GM23338 (cell line): ENCODE results near the gene MYCL. TPM values are rescaled to one million over a fixed set of nuclear protein-coding genes. Genes with fewer than 3 reads are reported as not detected.

ENCODE experiments used
- ATAC-seq: fragments of 200-7000 bp; cut with Tn5 transposase; 3 replicates; pipeline ENCODE4 v1.9.1; 2020
- DNase-seq: peaks from one replicate; pipeline ENCODE4 v3.0.0-alpha.2; 2015; ENCODE audit warnings: low spot score
- H2AFZ ChIP-seq: fragments of 200-600 bp; sonication (generic); 2 replicates; pipeline ENCODE4 v1.8.0; 2016; ENCODE audit warnings: antibody characterized with exemption, mild to moderate bottlenecking, moderate library complexity
- H3F3A ChIP-seq: fragments of 200-600 bp; sonication (generic); replicated peaks from 2 replicates; pipeline ENCODE4 v1.8.0; 2017; ENCODE audit warnings: antibody characterized with exemption, mixed run types, low read depth
- H3K27ac ChIP-seq: fragments of 200-600 bp; sonication (generic); 2 replicates; pipeline ENCODE4 v1.6.1; 2016; ENCODE audit warnings: low read depth
- H3K27me3 ChIP-seq: fragments of 200-600 bp; sonication (generic); 2 replicates; pipeline ENCODE4 v1.8.0; 2016; ENCODE audit warnings: mild to moderate bottlenecking, mixed run types, moderate library complexity; ENCODE audit not compliant: insufficient read depth
- H3K36me3 ChIP-seq: fragments of 200-600 bp; sonication (generic); 2 replicates; pipeline ENCODE4 v1.8.0; 2016; ENCODE audit warnings: mild to moderate bottlenecking; ENCODE audit not compliant: insufficient read depth
- H3K4me1 ChIP-seq: fragments of 200-600 bp; sonication (generic); 2 replicates; pipeline ENCODE4 v1.8.0; 2016; ENCODE audit warnings: mild to moderate bottlenecking, moderate library complexity; ENCODE audit not compliant: insufficient read depth
- H3K4me2 ChIP-seq: fragments of 200-600 bp; sonication (generic); 2 replicates; pipeline ENCODE4 v1.7.1; 2017; ENCODE audit warnings: mixed run types
- H3K4me3 ChIP-seq: fragments of 200-600 bp; sonication (generic); 2 replicates; pipeline ENCODE4 v1.6.1; 2016; ENCODE audit warnings: mixed run types
- H3K79me2 ChIP-seq: fragments of 200-600 bp; sonication (generic); replicated peaks from 2 replicates; pipeline ENCODE4 v1.8.0; 2017; ENCODE audit warnings: mild to moderate bottlenecking; ENCODE audit not compliant: insufficient read depth
- H3K9me2 ChIP-seq: fragments of 200-600 bp; sonication (generic); 2 replicates; pipeline ENCODE4 v1.8.0; 2017; ENCODE audit not compliant: insufficient read depth
- H4K20me1 ChIP-seq: fragments of 200-600 bp; sonication (generic); replicated peaks from 2 replicates; pipeline ENCODE4 v1.8.0; 2017; ENCODE audit warnings: mild to moderate bottlenecking; ENCODE audit not compliant: insufficient read depth
- H3K27ac Mint-ChIP-seq: 2 replicates; pipeline ENCODE4 v1.8.0; 2020; ENCODE audit warnings: inconsistent platforms, mild to moderate bottlenecking, moderate library complexity, mixed read lengths
- H3K27me3 Mint-ChIP-seq: 3 replicates; pipeline ENCODE4 v1.8.0; 2022; ENCODE audit warnings: low read depth, mild to moderate bottlenecking, moderate library complexity, mixed read lengths, inconsistent platforms; ENCODE audit not compliant: insufficient read depth, poor library complexity
- H3K36me3 Mint-ChIP-seq: 3 replicates; pipeline ENCODE4 v1.8.0; 2021; ENCODE audit warnings: low read depth, mild to moderate bottlenecking, inconsistent platforms, moderate library complexity, mixed read lengths
- H3K4me1 Mint-ChIP-seq: 3 replicates; pipeline ENCODE4 v1.8.0; 2020; ENCODE audit warnings: mild to moderate bottlenecking, inconsistent platforms, mixed read lengths
- H3K4me3 Mint-ChIP-seq: 3 replicates; pipeline ENCODE4 v1.8.0; 2021; ENCODE audit warnings: moderate library complexity, mild to moderate bottlenecking, inconsistent platforms, mixed read lengths
- H3K9me3 Mint-ChIP-seq: 3 replicates; pipeline ENCODE4 v1.8.0; 2020; ENCODE audit warnings: moderate library complexity, mild to moderate bottlenecking, inconsistent platforms, mixed read lengths
- JUNB ChIP-seq: IDR thresholded peaks from one replicate; pipeline ENCODE4 v1.6.1; 2016; ENCODE audit warnings: antibody characterized with exemption; ENCODE audit not compliant: unreplicated experiment
- NANOG ChIP-seq: IDR thresholded peaks from 2 replicates; pipeline ENCODE4 v1.6.1; 2016; ENCODE audit warnings: antibody characterized with exemption, borderline replicate concordance
- STAT1 ChIP-seq: IDR thresholded peaks from one replicate; pipeline ENCODE4 v1.6.1; 2016; ENCODE audit warnings: antibody characterized with exemption; ENCODE audit not compliant: unreplicated experiment
- ZNF462 ChIP-seq: fragments of 250-450 bp; sonication (Bioruptor Pico); IDR thresholded peaks from 2 replicates; pipeline ENCODE4 v1.5.0; 2020; ENCODE audit warnings: mild to moderate bottlenecking, moderate library complexity
- polyA plus RNA-seq: library from polyadenylated mRNA; unstranded; fragments of >200 nt; fragmentation: Nextera tagmentation; extraction: Ambion mirVana; gene quantifications from 2 replicates; pipeline ENCODE4 v1.2.1, GENCODE V29; 2016
- total RNA-seq: library from RNA; depleted of rRNA; stranded (reverse); fragments of >200 nt; shearing (Covaris generic); gene quantifications from 2 replicates; pipeline ENCODE4 v1.2.3, GENCODE V29; 2014
- TF ChIP-seq, protein P1 (sequence below), 2 experiments: fragments of 200-600 bp in 1 of 2; sonication (generic) in 1 of 2; conservative IDR thresholded peaks; 2 replicates each; pipeline versions ENCODE4 v1.5.1 to v1.6.1; 2016 to 2017; ENCODE audit warnings: antibody characterized with exemption in 2 of 2, low read depth in 2 of 2, mild to moderate bottlenecking in 2 of 2, moderate library complexity in 1 of 2

MYCL gene
- total and polyA plus RNA-seq, 2 experiments from 2014 or later, result 8.2 to 41.1 TPM

- Histone ChIP-seq H3K27ac (no peak overlapping the region), H4K20me1 (peaks cover 50% of the 10 kb centered on the region), H3K4me1 (peaks cover 11% of the 10 kb centered on the region), H3K4me3 (no peak overlapping the region), H3K79me2 (peaks cover 94% of the 10 kb centered on the region), H2AFZ (no peak overlapping the region), H3K27me3 (no peaks in the 10 kb centered on the region), H3K4me2 (no peak overlapping the region), H3K36me3 (no peaks in the 10 kb centered on the region), H3F3A (no peaks in the 10 kb centered on the region), H3K9me2 (no peaks in the 10 kb centered on the region)
- no peaks in the 10 kb centered on the region for H3K9me3 Mint-ChIP-seq
- peaks cover 11% of the 10 kb centered on the region for H3K4me1 Mint-ChIP-seq
- H3K27ac Mint-ChIP-seq, result no peak overlapping the region
- H3K27me3 Mint-ChIP-seq, result no peaks in the 10 kb centered on the region
- H3K4me3 Mint-ChIP-seq, result no peak overlapping the region
- ATAC-seq, result no peak
- no peak for TF ChIP-seq ZNF462
- TF ChIP-seq JUNB, result no peak
- no peak for TF ChIP-seq NANOG
- TF ChIP-seq STAT1, result no peak
- TF ChIP-seq, protein P1, sequence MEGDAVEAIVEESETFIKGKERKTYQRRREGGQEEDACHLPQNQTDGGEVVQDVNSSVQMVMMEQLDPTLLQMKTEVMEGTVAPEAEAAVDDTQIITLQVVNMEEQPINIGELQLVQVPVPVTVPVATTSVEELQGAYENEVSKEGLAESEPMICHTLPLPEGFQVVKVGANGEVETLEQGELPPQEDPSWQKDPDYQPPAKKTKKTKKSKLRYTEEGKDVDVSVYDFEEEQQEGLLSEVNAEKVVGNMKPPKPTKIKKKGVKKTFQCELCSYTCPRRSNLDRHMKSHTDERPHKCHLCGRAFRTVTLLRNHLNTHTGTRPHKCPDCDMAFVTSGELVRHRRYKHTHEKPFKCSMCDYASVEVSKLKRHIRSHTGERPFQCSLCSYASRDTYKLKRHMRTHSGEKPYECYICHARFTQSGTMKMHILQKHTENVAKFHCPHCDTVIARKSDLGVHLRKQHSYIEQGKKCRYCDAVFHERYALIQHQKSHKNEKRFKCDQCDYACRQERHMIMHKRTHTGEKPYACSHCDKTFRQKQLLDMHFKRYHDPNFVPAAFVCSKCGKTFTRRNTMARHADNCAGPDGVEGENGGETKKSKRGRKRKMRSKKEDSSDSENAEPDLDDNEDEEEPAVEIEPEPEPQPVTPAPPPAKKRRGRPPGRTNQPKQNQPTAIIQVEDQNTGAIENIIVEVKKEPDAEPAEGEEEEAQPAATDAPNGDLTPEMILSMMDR (conservative IDR thresholded peaks at IDR 0.05; ENCODE audit: low read depth in 2 of 2), result no peak
- peaks cover 13% of the 10 kb centered on the region for H3K36me3 Mint-ChIP-seq
- DNase-seq, result no peak
Observed at GRCh38 chr1:39861003-39861402, 40.7 kb downstream of the MYCL start.
